GM19099 (cell line): ENCODE measurements around the gene OGFOD1.
A peak's percentile ranks its signal among the peaks of the same experiment; 100 is the strongest.

Experiments
- POLR2A ChIP-seq: IDR thresholded peaks from 3 replicates; pipeline ENCODE4 v1.6.1; 2011; ENCODE audit warnings: low read depth; ENCODE audit not compliant: insufficient read length; ENCODE audit errors: extremely low read depth

Gene OGFOD1

GRCh38 chr16:56422896-56423441, 28.4 kb upstream of the OGFOD1 start:
- TF ChIP-seq POLR2A: no peak

- TF ChIP-seq POLR2A: no peak
Observed at GRCh38 chr16:56423584-56424403, 27.6 kb upstream of the OGFOD1 start.

- TF ChIP-seq POLR2A: no peak
Observed at GRCh38 chr16:56424404-56424764, 27.0 kb upstream of the OGFOD1 start.

GRCh38 chr16:56424791-56425438, 26.4 kb upstream of the OGFOD1 start:
- TF ChIP-seq POLR2A: no peak

GRCh38 chr16:56425439-56425832, 25.9 kb upstream of the OGFOD1 start, which contains the start of gene AMFR:
Gene AMFR (minus strand): TSS chr16:56425545. CDS start chr16:56425327, 218 bp downstream.
- peak; percentile 42 for TF ChIP-seq POLR2A

- TF ChIP-seq POLR2A: no peak
Observed at GRCh38 chr16:56426585-56426984, 24.8 kb upstream of the OGFOD1 start.

- TF ChIP-seq POLR2A: no peak
Observed at GRCh38 chr16:56428091-56428490, 23.3 kb upstream of the OGFOD1 start.

- no peak for TF ChIP-seq POLR2A
Observed at GRCh38 chr16:56436258-56436657, 15.1 kb upstream of the OGFOD1 start.

GRCh38 chr16:56438038-56438437, 13.3 kb upstream of the OGFOD1 start:
- no peak for TF ChIP-seq POLR2A

- no peak for TF ChIP-seq POLR2A
Observed at GRCh38 chr16:56447286-56447685, 4.1 kb upstream of the OGFOD1 start.

GRCh38 chr16:56448005-56448404, 3.3 kb upstream of the OGFOD1 start:
- TF ChIP-seq POLR2A: no peak

- TF ChIP-seq POLR2A: no peak
Observed at GRCh38 chr16:56450275-56450985, 924 bp upstream of the OGFOD1 start.

- no peak for TF ChIP-seq POLR2A
Observed at GRCh38 chr16:56451753-56452689, 667 bp downstream of the OGFOD1 start.

GRCh38 chr16:56457927-56458470, 6.6 kb downstream of the OGFOD1 start:
- TF ChIP-seq POLR2A: no peak
